GM19099 (cell line): ENCODE results near the gene LRRC66.

ENCODE experiments used
- POLR2A ChIP-seq: IDR thresholded peaks from 3 replicates; pipeline ENCODE4 v1.6.1; 2011; ENCODE audit warnings: low read depth; ENCODE audit not compliant: insufficient read length; ENCODE audit errors: extremely low read depth

The LRRC66 gene

GRCh38 chr4:51963841-51964517, 56.2 kb downstream of the LRRC66 start:
- no peak for TF ChIP-seq POLR2A

GRCh38 chr4:51960486-51960885, 59.7 kb downstream of the LRRC66 start:
- TF ChIP-seq POLR2A, result no peak

- no peak for TF ChIP-seq POLR2A
Measured at GRCh38 chr4:51958199-51958968, 61.8 kb downstream of the LRRC66 start.
